Loucy (cell line): ENCODE results near the gene TPGS1.

Experiments used
- H2AFZ ChIP-seq: fragments of 200-600 bp; sonication (generic); 2 replicates; pipeline ENCODE4 v1.6.0; 2016; ENCODE audit warnings: antibody characterized with exemption, mild to moderate bottlenecking, low read length, moderate library complexity
- H3F3A ChIP-seq: fragments of 200-600 bp; 2 replicates; pipeline ENCODE4 v1.6.0; 2016; ENCODE audit warnings: antibody characterized with exemption, low read depth, mild to moderate bottlenecking
- H3K27me3 ChIP-seq: fragments of 200-600 bp; sonication (generic); 2 replicates; pipeline ENCODE4 v1.6.1; 2014; ENCODE audit warnings: low read length, mild to moderate bottlenecking; ENCODE audit not compliant: insufficient read depth, poor library complexity, severe bottlenecking
- H3K36me3 ChIP-seq: fragments of 200-600 bp; sonication (generic); 2 replicates; pipeline ENCODE4 v1.6.1; 2016; ENCODE audit warnings: low read length; ENCODE audit not compliant: insufficient read depth
- H3K4me1 ChIP-seq: fragments of 200-600 bp; sonication (generic); 2 replicates; pipeline ENCODE4 v1.5.1; 2014; ENCODE audit warnings: low read length, mild to moderate bottlenecking; ENCODE audit not compliant: insufficient read depth, poor library complexity, severe bottlenecking
- H3K4me2 ChIP-seq: fragments of 200-600 bp; sonication (generic); 2 replicates; pipeline ENCODE4 v1.6.0; 2014; ENCODE audit warnings: antibody characterized with exemption, low read length, low read depth, mild to moderate bottlenecking; ENCODE audit not compliant: poor library complexity, severe bottlenecking
- H3K4me3 ChIP-seq: fragments of 200-600 bp; sonication (generic); 2 replicates; pipeline ENCODE4 v1.5.1; 2014; ENCODE audit warnings: low read length, mild to moderate bottlenecking, mixed read lengths; ENCODE audit not compliant: poor library complexity, severe bottlenecking
- H3K79me2 ChIP-seq: fragments of 200-600 bp; sonication (generic); 2 replicates; pipeline ENCODE4 v1.6.1; 2014; ENCODE audit warnings: low read length; ENCODE audit not compliant: insufficient read depth
- H3K9ac ChIP-seq: fragments of 200-600 bp; sonication (generic); 2 replicates; pipeline ENCODE4 v1.6.0; 2014; ENCODE audit warnings: mild to moderate bottlenecking, low read depth, low read length, moderate library complexity; ENCODE audit not compliant: poor library complexity, severe bottlenecking
- H3K9me2 ChIP-seq: fragments of 200-600 bp; sonication (generic); replicated peaks from 2 replicates; pipeline ENCODE4 v1.6.1; 2016; ENCODE audit warnings: low read depth, low read length, mixed read lengths
- H3K9me3 ChIP-seq: fragments of 200-600 bp; sonication (generic); 2 replicates; pipeline ENCODE4 v1.6.1; 2014; ENCODE audit warnings: mild to moderate bottlenecking, antibody characterized with exemption, low read length, low read depth; ENCODE audit not compliant: insufficient read depth
- H4K20me1 ChIP-seq: fragments of 200-600 bp; sonication (generic); 2 replicates; pipeline ENCODE4 v1.6.0; 2014; ENCODE audit warnings: antibody characterized with exemption, low read length, mild to moderate bottlenecking; ENCODE audit not compliant: insufficient read depth, poor library complexity, severe bottlenecking
- CTCF ChIP-seq: fragments of 200-600 bp; sonication (generic); conservative IDR thresholded peaks from 2 replicates; pipeline ENCODE4 v1.5.1; 2014; ENCODE audit warnings: mild to moderate bottlenecking, antibody characterized with exemption, low read length
- EZH2phosphoT487 ChIP-seq: fragments of 200-600 bp; IDR thresholded peaks from 2 replicates; pipeline ENCODE4 v1.6.1; 2018; ENCODE audit warnings: antibody characterized with exemption, mild to moderate bottlenecking, moderate library complexity, borderline replicate concordance

The TPGS1 gene

GRCh38 chr19:470701-471100, 36.6 kb upstream of the TPGS1 start:
- no peak overlapping the region for H3K4me3 ChIP-seq
- no peak overlapping the region for H3K4me2 ChIP-seq
- H3K36me3 ChIP-seq = no peaks in the 10 kb centered on the region
- H3K9me3 ChIP-seq = no peaks in the 10 kb centered on the region
- no peaks in the 10 kb centered on the region for H3K27me3 ChIP-seq
- no peaks in the 10 kb centered on the region for H3F3A ChIP-seq
- H4K20me1 ChIP-seq = no peaks in the 10 kb centered on the region
- H3K9me2 ChIP-seq = no peaks in the 10 kb centered on the region
- H2AFZ ChIP-seq = no peak overlapping the region
- no peaks in the 10 kb centered on the region for H3K79me2 ChIP-seq
- H3K4me1 ChIP-seq = no peaks in the 10 kb centered on the region
- TF ChIP-seq EZH2phosphoT487 (no peak), CTCF (no peak)
- no peak overlapping the region for H3K9ac ChIP-seq

GRCh38 chr19:472005-472858, 35.1 kb upstream of the TPGS1 start:
- Histone ChIP-seq H2AFZ (no peak overlapping the region), H3K27me3 (no peaks in the 10 kb centered on the region), H3K36me3 (no peaks in the 10 kb centered on the region), H3K9ac (no peak overlapping the region), H3K9me2 (no peaks in the 10 kb centered on the region), H3F3A (no peaks in the 10 kb centered on the region), H3K4me2 (no peak overlapping the region), H3K79me2 (no peaks in the 10 kb centered on the region), H3K9me3 (no peaks in the 10 kb centered on the region), H3K4me1 (no peaks in the 10 kb centered on the region), H3K4me3 (no peak overlapping the region), H4K20me1 (no peaks in the 10 kb centered on the region)
- TF ChIP-seq EZH2phosphoT487 (no peak), CTCF (no peak)

- no peaks in the 10 kb centered on the region for H3K9me3 ChIP-seq
- no peak overlapping the region for H3K9ac ChIP-seq
- no peaks in the 10 kb centered on the region for H3K36me3 ChIP-seq
- no peaks in the 10 kb centered on the region for H3F3A ChIP-seq
- no peaks in the 10 kb centered on the region for H3K79me2 ChIP-seq
- H2AFZ ChIP-seq = no peak overlapping the region
- H3K9me2 ChIP-seq = no peaks in the 10 kb centered on the region
- H3K4me3 ChIP-seq = no peak overlapping the region
- no peaks in the 10 kb centered on the region for H3K4me1 ChIP-seq
- no peaks in the 10 kb centered on the region for H4K20me1 ChIP-seq
- TF ChIP-seq CTCF (no peak), EZH2phosphoT487 (no peak)
- no peak overlapping the region for H3K4me2 ChIP-seq
- no peaks in the 10 kb centered on the region for H3K27me3 ChIP-seq
These were observed 32.9 kb upstream of the TPGS1 start for GRCh38 chr19:474126-475078.
